Psoas muscle (tissue), 8 donors: ENCODE results near the gene CHMP1A. TPM values are rescaled to one million over a fixed set of nuclear protein-coding genes. Genes with fewer than 3 reads are reported as not detected.
A peak's percentile ranks its signal among the peaks of the same experiment; 100 is the strongest.

Source experiments
- ATAC-seq, 4 donors: fragments of 200-7000 bp; cut with Tn5 transposase; one replicate each; pipeline ENCODE4 v1.9.1; 2020; ENCODE audit warnings: moderate library complexity in 3 of 4, mild to moderate bottlenecking in 2 of 4
- DNase-seq, 2 donors: peaks; one replicate each; pipeline ENCODE4 v3.0.0-alpha.2; 2020
- H3K27ac ChIP-seq: fragments of 200-600 bp; one replicate; pipeline ENCODE4 v1.8.0; 2022
- H3K27me3 ChIP-seq, 3 donors: fragments of 200-600 bp in 1 of 3; one replicate each; pipeline versions ENCODE4 v1.6.1 to v1.8.0; 2013 to 2022; ENCODE audit warnings: low read length in 2 of 3, mild to moderate bottlenecking in 2 of 3, moderate library complexity in 1 of 3; ENCODE audit not compliant: insufficient read depth in 3 of 3
- H3K36me3 ChIP-seq, 2 donors: fragments of 200-600 bp in 1 of 2; one replicate each; pipeline versions ENCODE4 v1.6.1 to v1.8.0; 2013 to 2022; ENCODE audit warnings: low read depth in 1 of 2, mild to moderate bottlenecking in 1 of 2, moderate library complexity in 1 of 2; ENCODE audit not compliant: insufficient read depth in 1 of 2
- H3K4me1 ChIP-seq: fragments of 200-600 bp; one replicate; pipeline ENCODE4 v1.8.0; 2022
- H3K4me3 ChIP-seq: fragments of 200-600 bp; one replicate; pipeline ENCODE4 v1.8.0; 2022; ENCODE audit warnings: mild to moderate bottlenecking
- H3K9me3 ChIP-seq: fragments of 200-600 bp; one replicate; pipeline ENCODE4 v1.8.0; 2022
- WGBS, 3 donors: extraction: QIAGEN DNeasy Blood & Tissue Kit; methylation state at CpG; one replicate each; pipeline versions ENCODE4 v1.1.6 to v1.1.7; 2013; 5-methylcytosine and 5-hydroxymethylcytosine counted together
- intact Hi-C, 2 donors: fragments of 100-400 bp; cut with DNase I; formaldehyde crosslinking; loops; one replicate each; pipeline versions ENCODE4 v1.11.0 to v1.14.2; 2022
- polyA plus RNA-seq, 3 donors: library from polyadenylated mRNA; stranded (reverse); fragments of 200-250 nt; gene quantifications; one replicate each; pipeline ENCODE4 v1.2.3, GENCODE V29; 2013
- total RNA-seq, 4 donors: library from RNA; stranded (reverse); fragmentation: NEBNext Ultra II Directional in 2 of 4; extraction: Animal tissue kit (Norgen Biotek cat#: 25700) in 2 of 4; gene quantifications; one replicate each; pipeline versions ENCODE4 v1.2.1 to v1.2.4, GENCODE V29; 2021 to 2023
- TF ChIP-seq, protein P1 (sequence below): fragments of 200-600 bp; IDR thresholded peaks from one replicate; pipeline ENCODE4 v1.8.0; 2022; ENCODE audit warnings: antibody characterized with exemption
- donor health status: healthy with polysubstance abuse.
- donor health status: DM: no; HTN: no; CAD: no; lungs with moderate emphysema.
- donor health status: Bipolar disorder and iron deficiency.
- donor health status: healthy.
- donor health status: DM: yes; HTN: yes; CAD: no.
- donor health status: DM: no; HTN: no; CAD: no.
- donor health status: DM: no; HTN: no; CAD: no.
- donor health status: DM: yes; HTN: yes; CAD: no.

The CHMP1A gene
- total and polyA plus RNA-seq, 7 donors: 42.2 to 91.9 (median 49.9) TPM

DNA sequence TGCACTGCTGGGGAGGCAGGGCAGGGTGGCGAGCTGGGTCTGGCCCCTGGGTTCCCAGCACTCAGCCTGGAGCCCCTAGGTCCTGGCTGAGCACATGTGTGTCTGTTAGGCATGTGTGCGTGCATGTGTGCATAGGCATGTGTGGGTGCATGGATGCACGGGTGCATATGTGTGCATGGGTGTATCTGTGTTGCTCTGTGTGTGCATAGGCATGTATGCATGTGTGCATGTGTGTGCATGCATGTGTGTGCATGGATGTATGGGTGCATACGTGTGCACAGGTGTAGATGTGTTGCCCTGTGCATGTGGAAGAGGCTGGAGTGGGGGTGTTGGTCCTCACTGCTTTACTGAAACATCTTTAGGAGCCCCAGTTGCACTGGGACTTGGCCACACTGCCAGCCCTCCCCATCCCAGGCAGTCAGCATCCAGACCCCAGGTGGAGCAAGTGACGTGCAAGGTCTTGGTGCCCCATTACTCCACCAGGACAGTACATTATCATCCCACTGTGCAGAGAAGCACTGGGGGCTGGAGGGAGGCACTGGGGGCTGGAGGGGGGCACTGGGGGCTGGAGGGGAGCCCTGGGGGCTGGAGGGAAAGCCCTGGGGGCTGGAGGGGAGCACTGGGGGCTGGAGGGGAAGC lies 54.4 kb downstream of the CHMP1A start:
- Histone ChIP-seq H3K4me3 (no peak overlapping the region), H3K9me3 (no peaks in the 10 kb centered on the region), H3K27ac (no peak overlapping the region), H3K36me3 (no peaks in the 10 kb centered on the region), H3K4me1 (no peaks in the 10 kb centered on the region), H3K27me3 (peaks cover 0 to 16% (median 3%) of the 10 kb centered on the region in 3 donors)
- TF ChIP-seq, protein P1, sequence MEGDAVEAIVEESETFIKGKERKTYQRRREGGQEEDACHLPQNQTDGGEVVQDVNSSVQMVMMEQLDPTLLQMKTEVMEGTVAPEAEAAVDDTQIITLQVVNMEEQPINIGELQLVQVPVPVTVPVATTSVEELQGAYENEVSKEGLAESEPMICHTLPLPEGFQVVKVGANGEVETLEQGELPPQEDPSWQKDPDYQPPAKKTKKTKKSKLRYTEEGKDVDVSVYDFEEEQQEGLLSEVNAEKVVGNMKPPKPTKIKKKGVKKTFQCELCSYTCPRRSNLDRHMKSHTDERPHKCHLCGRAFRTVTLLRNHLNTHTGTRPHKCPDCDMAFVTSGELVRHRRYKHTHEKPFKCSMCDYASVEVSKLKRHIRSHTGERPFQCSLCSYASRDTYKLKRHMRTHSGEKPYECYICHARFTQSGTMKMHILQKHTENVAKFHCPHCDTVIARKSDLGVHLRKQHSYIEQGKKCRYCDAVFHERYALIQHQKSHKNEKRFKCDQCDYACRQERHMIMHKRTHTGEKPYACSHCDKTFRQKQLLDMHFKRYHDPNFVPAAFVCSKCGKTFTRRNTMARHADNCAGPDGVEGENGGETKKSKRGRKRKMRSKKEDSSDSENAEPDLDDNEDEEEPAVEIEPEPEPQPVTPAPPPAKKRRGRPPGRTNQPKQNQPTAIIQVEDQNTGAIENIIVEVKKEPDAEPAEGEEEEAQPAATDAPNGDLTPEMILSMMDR: no peak
- intact Hi-C loops: no loop called here
- ATAC-seq: no peak
- DNase-seq: no peak
- WGBS, 3 donors: 43 to 58% (median 46%) methylated on average over 5 of the region's 5 CpGs

DNA sequence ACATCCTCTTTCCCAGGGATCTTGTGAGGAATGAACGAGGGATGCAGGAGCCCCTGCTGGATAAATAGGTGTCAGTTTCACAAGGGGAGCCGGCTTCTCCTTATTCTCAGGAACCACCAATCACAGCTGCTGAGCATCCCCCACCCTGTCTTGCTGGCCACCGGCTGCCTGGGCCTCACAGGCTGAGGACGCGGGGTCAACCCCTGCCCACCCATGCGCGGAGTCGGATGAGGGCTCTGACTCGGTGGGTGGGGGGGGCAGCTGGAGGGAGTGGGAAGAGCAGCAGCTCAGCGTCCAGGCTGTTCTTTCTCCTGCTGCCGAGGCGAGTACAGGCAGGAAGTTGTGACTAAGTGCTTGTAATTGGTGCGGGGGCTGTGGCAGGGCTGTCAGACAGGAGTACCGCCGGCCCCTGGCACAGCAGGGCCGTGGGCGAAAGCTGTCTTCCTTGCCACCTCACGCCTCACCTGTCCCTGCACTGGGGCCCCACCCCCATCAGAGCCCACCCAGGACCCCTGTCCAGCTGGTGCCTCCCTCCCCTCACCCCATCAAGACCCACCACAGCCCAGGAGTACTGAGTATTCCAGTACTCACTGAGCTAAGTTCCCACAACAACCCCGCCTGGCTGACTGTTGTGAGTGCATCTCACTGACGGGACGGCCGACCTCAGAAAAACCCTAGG lies 55.1 kb downstream of the CHMP1A start:
- no peak for DNase-seq
- ATAC-seq: peak in 2 of 4 donors; percentile 21 to 34
- no peaks in the 10 kb centered on the region for H3K4me1 ChIP-seq
- H3K27ac ChIP-seq: no peak overlapping the region
- no peaks in the 10 kb centered on the region for H3K9me3 ChIP-seq
- no peaks in the 10 kb centered on the region for H3K36me3 ChIP-seq
- TF ChIP-seq, protein P1: no peak
- peaks cover 0 to 16% (median 3%) of the 10 kb centered on the region in 3 donors for H3K27me3 ChIP-seq
- intact Hi-C loops: no loop called here
- H3K4me3 ChIP-seq: no peak overlapping the region
- 3% methylated on average over 18 to 22 of the region's 22 CpGs for WGBS, 3 donors

DNA sequence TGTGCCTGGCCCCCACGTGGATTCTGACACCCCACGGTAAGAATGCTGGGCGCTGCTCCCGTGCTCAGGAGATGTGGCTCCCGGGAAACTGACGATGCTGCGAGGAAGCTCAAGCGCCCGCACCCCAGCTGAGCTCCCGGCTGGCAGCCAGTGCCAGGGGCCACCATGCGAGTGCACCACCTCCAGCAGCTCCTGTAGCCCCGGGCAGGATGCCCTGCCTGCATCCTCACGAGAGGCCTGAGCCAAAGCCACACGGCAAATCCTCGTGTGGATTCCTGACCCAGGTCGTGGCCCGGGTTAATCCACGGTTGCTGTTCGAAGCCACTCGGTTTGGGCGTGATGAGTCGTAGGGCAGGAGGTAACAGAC lies 55.6 kb downstream of the CHMP1A start:
- ATAC-seq: no peak
- Histone ChIP-seq H3K4me3 (no peak overlapping the region), H3K27ac (no peak overlapping the region), H3K36me3 (no peaks in the 10 kb centered on the region), H3K4me1 (no peaks in the 10 kb centered on the region), H3K9me3 (no peaks in the 10 kb centered on the region), H3K27me3 (peaks cover 0 to 16% (median 3%) of the 10 kb centered on the region in 3 donors)
- TF ChIP-seq, protein P1: no peak
- no peak for DNase-seq
- 35 to 37% (median 36%) methylated on average over 21 to 22 of the region's 22 CpGs for WGBS, 3 donors
- intact Hi-C loops: no loop called here

DNA sequence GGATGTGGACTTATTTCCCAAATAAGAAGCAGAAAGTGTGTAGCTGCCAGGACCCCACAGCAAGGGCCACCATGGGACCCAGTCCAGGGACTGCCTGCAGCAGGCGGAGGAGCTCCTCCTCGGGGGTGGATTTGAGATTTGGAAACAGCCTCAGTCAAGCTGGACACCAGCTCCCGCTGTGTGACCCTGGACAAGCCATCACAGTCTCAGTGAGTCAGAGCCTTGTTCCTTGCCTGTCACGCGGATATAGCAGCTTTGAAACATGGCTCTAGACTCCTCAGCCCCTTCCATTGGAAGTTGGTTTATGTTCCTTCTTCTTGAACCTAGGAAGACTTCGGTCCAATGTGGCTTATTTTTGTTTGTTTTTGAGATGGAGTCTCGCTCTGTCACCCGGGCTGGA lies 56.6 kb downstream of the CHMP1A start:
- DNase-seq: no peak
- ATAC-seq: no peak
- intact Hi-C loops: no loop called here
- Histone ChIP-seq H3K27me3 (peaks cover 0 to 16% (median 3%) of the 10 kb centered on the region in 3 donors), H3K4me3 (no peak overlapping the region), H3K4me1 (no peaks in the 10 kb centered on the region), H3K9me3 (no peaks in the 10 kb centered on the region), H3K27ac (no peak overlapping the region), H3K36me3 (no peaks in the 10 kb centered on the region)
- WGBS, 3 donors: 61 to 72% (median 62%) methylated on average over 8 of the region's 8 CpGs
- TF ChIP-seq, protein P1: no peak
